Rectal smooth muscle tissue (tissue), 1 donor: ENCODE measurements around the gene PRXL2B.

Source experiments
- H3K27ac ChIP-seq: one replicate; pipeline ENCODE4 v1.7.0; 2013; ENCODE audit warnings: low read depth, low read length, inconsistent platforms
- H3K27me3 ChIP-seq: one replicate; pipeline ENCODE4 v1.7.0; 2013; ENCODE audit warnings: low read length; ENCODE audit not compliant: control insufficient read depth, insufficient read depth
- H3K36me3 ChIP-seq: one replicate; pipeline ENCODE4 v1.7.0; 2013; ENCODE audit warnings: low read length; ENCODE audit not compliant: control insufficient read depth, insufficient read depth
- H3K4me1 ChIP-seq: one replicate; pipeline ENCODE4 v1.7.0; 2013; ENCODE audit warnings: low read length; ENCODE audit not compliant: control insufficient read depth, insufficient read depth
- H3K4me3 ChIP-seq: one replicate; pipeline ENCODE4 v1.7.0; 2013; ENCODE audit warnings: low read length
- H3K9ac ChIP-seq: one replicate; pipeline ENCODE4 v1.7.0; 2013; ENCODE audit warnings: low read length

The PRXL2B gene

GRCh38 chr1:2554621-2555387 is 31.8 kb upstream of the PRXL2B start:
- Histone ChIP-seq H3K36me3 (peaks cover 8% of the 10 kb centered on the region), H3K9ac (no peak overlapping the region), H3K27ac (no peak overlapping the region), H3K27me3 (no peaks in the 10 kb centered on the region), H3K4me1 (peaks cover 6% of the 10 kb centered on the region), H3K4me3 (peak overlapping the region; percentile 78)

DNA sequence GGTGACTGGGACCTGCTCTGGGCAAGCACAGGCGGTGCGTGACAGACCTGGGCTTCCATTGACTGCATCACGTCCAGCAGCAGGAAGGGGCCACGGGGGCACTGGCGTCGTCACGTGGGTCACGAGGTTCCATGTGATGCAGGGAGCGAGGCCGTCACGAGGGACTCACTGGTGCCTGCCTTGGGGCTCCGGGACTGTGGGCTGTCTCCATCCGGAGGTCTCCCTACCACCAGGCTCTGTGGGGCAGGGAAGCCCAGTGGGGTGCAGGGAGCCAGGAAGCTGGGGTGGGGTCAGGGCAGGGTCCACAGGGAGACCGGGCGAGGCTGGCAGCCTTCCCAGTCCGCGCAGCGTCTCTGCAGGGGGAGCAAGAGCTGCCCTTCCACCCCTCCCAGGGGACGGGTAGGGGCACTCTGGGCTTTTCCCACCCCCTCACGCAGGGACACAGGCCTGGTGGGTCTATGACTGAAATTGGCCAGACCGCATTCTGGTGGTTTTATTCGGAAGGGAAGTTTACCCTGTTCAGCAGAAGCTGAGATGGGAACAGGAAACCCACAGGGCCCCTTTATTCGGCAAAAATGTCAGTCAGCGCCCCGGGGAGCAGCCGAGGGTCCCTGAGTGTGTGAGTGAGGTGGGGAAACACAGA is 30.8 kb upstream of the PRXL2B start:
- no peaks in the 10 kb centered on the region for H3K27me3 ChIP-seq
- peak overlapping the region; percentile 83 for H3K27ac ChIP-seq
- peaks cover 6% of the 10 kb centered on the region for H3K4me1 ChIP-seq
- peak overlapping the region; percentile 99 for H3K9ac ChIP-seq
- H3K36me3 ChIP-seq, result peaks cover 11% of the 10 kb centered on the region
- H3K4me3 ChIP-seq, result peak overlapping the region; percentile 78

DNA sequence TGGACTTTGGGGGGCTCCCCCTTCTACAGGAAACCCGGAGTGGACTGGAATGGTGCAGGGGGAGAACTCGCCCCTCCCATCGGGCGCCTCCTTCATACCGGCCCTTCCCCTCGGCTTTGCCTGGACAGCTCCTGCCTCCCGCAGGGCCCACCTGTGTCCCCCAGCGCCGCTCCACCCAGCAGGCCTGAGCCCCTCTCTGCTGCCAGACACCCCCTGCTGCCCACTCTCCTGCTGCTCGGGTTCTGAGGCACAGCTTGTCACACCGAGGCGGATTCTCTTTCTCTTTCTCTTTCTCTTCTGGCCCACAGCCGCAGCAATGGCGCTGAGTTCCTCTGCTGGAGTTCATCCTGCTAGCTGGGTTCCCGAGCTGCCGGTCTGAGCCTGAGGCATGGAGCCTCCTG is 30.3 kb upstream of the PRXL2B start, which contains the start of gene TNFRSF14:
Gene TNFRSF14, plus strand, starts transcription at position 95 of the 401 bp plus-strand sequence. Its CDS starts 294 bp downstream, at position 389.
- H3K4me1 ChIP-seq, result peaks cover 6% of the 10 kb centered on the region
- H3K9ac ChIP-seq, result peak within 1 kb of the TSS; percentile 99
- peaks cover 11% of the 10 kb centered on the region for H3K36me3 ChIP-seq
- H3K27me3 ChIP-seq, result no peaks in the 10 kb centered on the region
- peak within 1 kb of the TSS; percentile 83 for H3K27ac ChIP-seq
- peak within 1 kb of the TSS; percentile 78 for H3K4me3 ChIP-seq

DNA sequence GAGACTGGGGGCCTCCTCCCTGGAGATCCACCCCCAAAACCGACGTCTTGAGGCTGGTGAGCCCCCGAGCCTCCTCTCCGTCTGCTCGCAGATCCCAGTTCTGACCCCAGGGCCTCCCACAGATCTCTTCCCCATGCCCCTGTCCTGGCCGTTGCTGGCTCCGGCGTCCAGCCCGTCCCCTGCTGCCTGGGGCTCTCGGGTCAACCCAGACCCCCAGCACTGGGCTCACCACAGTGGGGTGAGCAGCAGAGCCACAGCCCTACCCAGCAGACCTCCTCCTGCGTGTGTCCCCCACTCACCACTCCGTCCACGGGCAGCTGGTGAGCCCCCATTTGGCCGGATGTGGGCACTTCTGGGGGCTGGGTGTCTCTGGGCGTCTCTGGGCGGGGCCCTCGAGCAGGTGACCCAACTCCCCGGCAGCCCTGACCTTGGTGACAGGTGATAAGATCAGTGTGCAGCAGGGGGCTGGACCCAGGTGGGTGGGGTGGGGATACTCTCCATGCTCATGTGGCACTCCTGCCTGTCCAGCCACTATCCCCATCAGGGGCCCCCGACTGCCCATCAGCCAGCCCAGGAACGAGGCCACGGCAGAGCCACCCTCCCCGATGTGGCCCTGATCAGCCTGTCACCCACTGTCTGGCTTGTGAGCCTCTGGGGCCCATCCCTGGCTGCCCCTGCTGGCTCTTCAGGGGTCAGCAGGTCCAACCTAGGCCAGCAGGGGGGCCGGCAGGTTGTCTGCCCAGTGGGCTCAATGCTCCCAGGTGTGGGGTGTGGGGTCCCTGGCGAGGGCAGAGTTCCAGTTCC is 29.7 kb upstream of the PRXL2B start:
- Histone ChIP-seq H3K27ac (peak overlapping the region; percentile 83), H3K36me3 (peaks cover 11% of the 10 kb centered on the region), H3K4me1 (peaks cover 6% of the 10 kb centered on the region), H3K9ac (peak overlapping the region; percentile 99), H3K27me3 (no peaks in the 10 kb centered on the region), H3K4me3 (peak overlapping the region; percentile 78)

- peak overlapping the region; percentile 78 for H3K4me3 ChIP-seq
- H3K27ac ChIP-seq, result no peak overlapping the region
- peak overlapping the region; percentile 24 for H3K9ac ChIP-seq
- peaks cover 19% of the 10 kb centered on the region for H3K36me3 ChIP-seq
- H3K27me3 ChIP-seq, result no peaks in the 10 kb centered on the region
- H3K4me1 ChIP-seq, result peaks cover 6% of the 10 kb centered on the region
Measured at GRCh38 chr1:2557482-2558400, 28.8 kb upstream of the PRXL2B start.

GRCh38 chr1:2558420-2558819 is 28.2 kb upstream of the PRXL2B start:
- Histone ChIP-seq H3K4me1 (peaks cover 6% of the 10 kb centered on the region), H3K27me3 (no peaks in the 10 kb centered on the region), H3K9ac (no peak overlapping the region), H3K36me3 (peaks cover 19% of the 10 kb centered on the region), H3K27ac (no peak overlapping the region), H3K4me3 (peak overlapping the region; percentile 78)

DNA sequence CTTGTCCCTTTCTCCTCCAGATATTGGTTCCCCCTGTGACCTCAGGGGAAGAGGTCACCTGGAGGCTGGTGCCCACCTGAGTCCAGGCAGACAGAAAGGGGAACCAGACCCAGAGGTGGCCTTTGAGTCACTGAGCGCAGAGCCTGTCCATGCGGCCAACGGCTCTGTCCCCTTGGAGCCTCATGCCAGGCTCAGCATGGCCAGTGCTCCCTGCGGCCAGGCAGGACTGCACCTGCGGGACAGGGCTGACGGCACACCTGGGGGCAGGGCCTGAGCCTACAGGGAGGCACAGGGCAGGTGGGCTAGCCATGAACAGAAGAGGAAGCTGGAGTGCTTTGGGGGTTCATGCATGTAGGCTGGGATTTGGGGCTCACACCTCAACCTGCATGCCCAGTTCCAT is 27.7 kb upstream of the PRXL2B start:
- Histone ChIP-seq H3K4me3 (no peak overlapping the region), H3K27me3 (no peaks in the 10 kb centered on the region), H3K9ac (no peak overlapping the region), H3K4me1 (peaks cover 6% of the 10 kb centered on the region), H3K27ac (no peak overlapping the region), H3K36me3 (peaks cover 19% of the 10 kb centered on the region)

DNA sequence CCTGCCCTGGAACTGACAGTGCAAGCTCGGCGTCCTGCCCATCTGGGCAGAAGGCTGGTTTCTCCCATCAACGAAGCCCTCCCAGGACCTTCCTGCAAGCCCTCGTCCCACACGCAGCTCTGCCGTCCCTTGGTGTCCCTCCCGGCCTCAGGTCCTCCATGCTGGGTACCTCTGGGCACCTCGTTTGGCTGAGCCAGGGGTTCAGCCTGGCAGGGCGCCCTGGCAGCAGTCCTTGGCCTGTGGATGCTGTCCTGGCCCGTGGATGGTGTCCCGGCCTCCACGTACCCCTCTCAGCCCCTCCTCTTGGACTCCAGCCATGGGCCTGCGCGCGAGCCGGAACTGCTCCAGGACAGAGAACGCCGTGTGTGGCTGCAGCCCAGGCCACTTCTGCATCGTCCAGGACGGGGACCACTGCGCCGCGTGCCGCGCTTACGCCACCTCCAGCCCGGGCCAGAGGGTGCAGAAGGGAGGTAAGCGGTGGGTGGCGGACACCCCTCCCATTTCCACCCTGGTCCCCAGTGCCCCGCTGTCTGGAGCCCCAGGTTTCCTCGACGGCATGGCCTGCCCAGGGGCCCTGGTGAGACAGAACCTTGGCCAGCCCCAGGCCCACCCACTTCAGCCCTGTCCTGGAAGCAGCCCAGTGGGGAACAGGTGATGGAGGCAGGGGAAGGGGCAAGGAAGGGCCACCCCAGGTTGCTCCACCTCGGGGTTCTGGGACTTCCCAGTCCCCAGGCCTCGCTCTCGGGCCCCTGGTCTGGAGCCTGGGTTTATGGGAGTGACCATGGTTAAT is 26.9 kb upstream of the PRXL2B start:
- H3K27me3 ChIP-seq, result no peaks in the 10 kb centered on the region
- peaks cover 19% of the 10 kb centered on the region for H3K36me3 ChIP-seq
- H3K4me1 ChIP-seq, result peaks cover 6% of the 10 kb centered on the region
- H3K9ac ChIP-seq, result no peak overlapping the region
- H3K27ac ChIP-seq, result no peak overlapping the region
- H3K4me3 ChIP-seq, result no peak overlapping the region

GRCh38 chr1:2560299-2561073 is 26.1 kb upstream of the PRXL2B start:
- H3K4me3 ChIP-seq, result no peak overlapping the region
- no peak overlapping the region for H3K9ac ChIP-seq
- H3K36me3 ChIP-seq, result peaks cover 19% of the 10 kb centered on the region
- H3K4me1 ChIP-seq, result peaks cover 6% of the 10 kb centered on the region
- H3K27me3 ChIP-seq, result no peaks in the 10 kb centered on the region
- H3K27ac ChIP-seq, result no peak overlapping the region

DNA sequence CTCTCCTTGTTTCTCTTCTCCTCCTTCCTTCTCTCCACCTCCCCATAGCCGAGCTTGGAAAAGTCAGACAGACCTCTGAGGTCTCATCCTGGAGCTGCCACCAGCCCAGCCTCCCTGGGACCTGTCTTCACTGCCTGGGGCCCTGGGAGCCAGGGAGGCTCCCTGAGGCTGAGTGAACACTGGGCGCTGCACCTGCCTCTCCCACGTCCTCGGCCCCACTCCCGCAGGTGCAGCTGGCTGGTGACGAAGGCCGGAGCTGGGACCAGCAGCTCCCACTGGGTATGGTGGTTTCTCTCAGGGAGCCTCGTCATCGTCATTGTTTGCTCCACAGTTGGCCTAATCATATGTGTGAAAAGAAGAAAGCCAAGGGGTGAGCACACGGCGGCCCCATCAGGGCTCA is 25.1 kb upstream of the PRXL2B start:
- peaks cover 3% of the 10 kb centered on the region for H3K4me1 ChIP-seq
- H3K27me3 ChIP-seq, result no peaks in the 10 kb centered on the region
- H3K27ac ChIP-seq, result no peak overlapping the region
- no peak overlapping the region for H3K9ac ChIP-seq
- no peak overlapping the region for H3K4me3 ChIP-seq
- H3K36me3 ChIP-seq, result peaks cover 19% of the 10 kb centered on the region
